ENCODE measurements around the gene PHLDB3. TPM values are rescaled to one million over a fixed set of nuclear protein-coding genes. Genes with fewer than 3 reads are reported as not detected.

Gene PHLDB3
- total and polyA plus RNA-seq, 5 donors: 6.3 to 11.4 (median 7.2) TPM

GRCh38 chr19:43481701-43482100, 22.8 kb downstream of the PHLDB3 start:
- Histone ChIP-seq H3K4me1 (ENCODE audit: control insufficient read depth, insufficient read depth, low read length) (no peaks in the 10 kb centered on the region), H3K4me3 (ENCODE audit: low read length) (no peak overlapping the region), H3K27me3 (ENCODE audit: control insufficient read depth, insufficient read depth) (no peaks in the 10 kb centered on the region), H3K9me3 (ENCODE audit: control insufficient read depth, low read length) (no peaks in the 10 kb centered on the region), H3K27ac (ENCODE audit: low read length) (no peak overlapping the region)
- intact Hi-C loops (cut with DNase I): no loop called here
- peak in 1 of 3 donors; percentile 7 for DNase-seq
- WGBS: 79% methylated on average over 6 of the region's 6 CpGs
- no peak for ATAC-seq

- no peak for ATAC-seq
- H3K4me1 ChIP-seq (ENCODE audit: control insufficient read depth, insufficient read depth, low read length): no peaks in the 10 kb centered on the region
- no peaks in the 10 kb centered on the region for H3K27me3 ChIP-seq (ENCODE audit: control insufficient read depth, insufficient read depth)
- DNase-seq: no peak
- 93% methylated on average over 3 of the region's 3 CpGs for WGBS
- no peaks in the 10 kb centered on the region for H3K9me3 ChIP-seq (ENCODE audit: control insufficient read depth, low read length)
- intact Hi-C loops (cut with DNase I): no loop called here
- no peak overlapping the region for H3K27ac ChIP-seq (ENCODE audit: low read length)
- no peak overlapping the region for H3K4me3 ChIP-seq (ENCODE audit: low read length)
Observed at GRCh38 chr19:43480574-43480973, 24.0 kb downstream of the PHLDB3 start.

GRCh38 chr19:43479961-43480561, 24.5 kb downstream of the PHLDB3 start:
- ATAC-seq: no peak
- Histone ChIP-seq H3K27ac (ENCODE audit: low read length) (no peak overlapping the region), H3K27me3 (ENCODE audit: control insufficient read depth, insufficient read depth) (no peaks in the 10 kb centered on the region), H3K4me3 (ENCODE audit: low read length) (no peak overlapping the region), H3K9me3 (ENCODE audit: control insufficient read depth, low read length) (no peaks in the 10 kb centered on the region), H3K4me1 (ENCODE audit: control insufficient read depth, insufficient read depth, low read length) (no peaks in the 10 kb centered on the region)
- intact Hi-C loops (cut with DNase I): no loop called here
- 96% methylated on average over 4 of the region's 4 CpGs for WGBS
- DNase-seq: no peak

GRCh38 chr19:43479226-43479625, 25.3 kb downstream of the PHLDB3 start:
- Histone ChIP-seq H3K4me1 (ENCODE audit: control insufficient read depth, insufficient read depth, low read length) (no peaks in the 10 kb centered on the region), H3K9me3 (ENCODE audit: control insufficient read depth, low read length) (no peaks in the 10 kb centered on the region), H3K27ac (ENCODE audit: low read length) (no peak overlapping the region), H3K4me3 (ENCODE audit: low read length) (no peak overlapping the region), H3K27me3 (ENCODE audit: control insufficient read depth, insufficient read depth) (no peaks in the 10 kb centered on the region)
- no peak for ATAC-seq
- WGBS: 93% methylated on average over 15 of the region's 15 CpGs
- intact Hi-C loops (cut with DNase I): no loop called here
- DNase-seq: no peak

- Histone ChIP-seq H3K27ac (ENCODE audit: low read length) (no peak overlapping the region), H3K4me3 (ENCODE audit: low read length) (no peak overlapping the region), H3K27me3 (ENCODE audit: control insufficient read depth, insufficient read depth) (no peaks in the 10 kb centered on the region), H3K9me3 (ENCODE audit: control insufficient read depth, low read length) (no peaks in the 10 kb centered on the region), H3K4me1 (ENCODE audit: control insufficient read depth, insufficient read depth, low read length) (no peaks in the 10 kb centered on the region)
- ATAC-seq (no peak), DNase-seq (no peak)
- intact Hi-C loops (cut with DNase I): no loop called here
- 89% methylated on average over 3 of the region's 3 CpGs for WGBS
Observed at GRCh38 chr19:43478323-43478722, 26.2 kb downstream of the PHLDB3 start.

- no peaks in the 10 kb centered on the region for H3K9me3 ChIP-seq (ENCODE audit: control insufficient read depth, low read length)
- no peaks in the 10 kb centered on the region for H3K4me1 ChIP-seq (ENCODE audit: control insufficient read depth, insufficient read depth, low read length)
- DNase-seq (no peak), ATAC-seq (no peak)
- intact Hi-C loops (cut with DNase I): no loop called here
- H3K27ac ChIP-seq (ENCODE audit: low read length): no peak overlapping the region
- H3K27me3 ChIP-seq (ENCODE audit: control insufficient read depth, insufficient read depth): no peaks in the 10 kb centered on the region
- no peak overlapping the region for H3K4me3 ChIP-seq (ENCODE audit: low read length)
Observed at GRCh38 chr19:43476606-43477005, 27.9 kb downstream of the PHLDB3 start.

- H3K4me1 ChIP-seq (ENCODE audit: control insufficient read depth, insufficient read depth, low read length): no peaks in the 10 kb centered on the region
- intact Hi-C loops (cut with DNase I): no loop called here
- peak overlapping the region; percentile 63 for H3K27ac ChIP-seq (ENCODE audit: low read length)
- WGBS: 4% methylated on average over 46 of the region's 46 CpGs
- no peaks in the 10 kb centered on the region for H3K9me3 ChIP-seq (ENCODE audit: control insufficient read depth, low read length)
- ATAC-seq (peak; percentile 95), DNase-seq (peak; percentile 96 to 99 (median 97))
- H3K27me3 ChIP-seq (ENCODE audit: control insufficient read depth, insufficient read depth): no peaks in the 10 kb centered on the region
- peak overlapping the region; percentile 34 for H3K4me3 ChIP-seq (ENCODE audit: low read length)
Observed at GRCh38 chr19:43474986-43475705, 29.4 kb downstream of the PHLDB3 start.

- no peaks in the 10 kb centered on the region for H3K9me3 ChIP-seq (ENCODE audit: control insufficient read depth, low read length)
- DNase-seq: no peak
- intact Hi-C loops (cut with DNase I): no loop called here
- no peak overlapping the region for H3K27ac ChIP-seq (ENCODE audit: low read length)
- 74% methylated on average over 4 of the region's 4 CpGs for WGBS
- H3K4me3 ChIP-seq (ENCODE audit: low read length): no peak overlapping the region
- H3K27me3 ChIP-seq (ENCODE audit: control insufficient read depth, insufficient read depth): no peaks in the 10 kb centered on the region
- ATAC-seq: no peak
- no peaks in the 10 kb centered on the region for H3K4me1 ChIP-seq (ENCODE audit: control insufficient read depth, insufficient read depth, low read length)
Observed at GRCh38 chr19:43474487-43474886, 30.1 kb downstream of the PHLDB3 start.

GRCh38 chr19:43471091-43471490, 33.5 kb downstream of the PHLDB3 start:
- no peak for DNase-seq
- H3K27me3 ChIP-seq (ENCODE audit: control insufficient read depth, insufficient read depth): no peaks in the 10 kb centered on the region
- H3K4me3 ChIP-seq (ENCODE audit: low read length): no peak overlapping the region
- intact Hi-C loops (cut with DNase I): no loop called here
- no peaks in the 10 kb centered on the region for H3K9me3 ChIP-seq (ENCODE audit: control insufficient read depth, low read length)
- 83% methylated on average over 5 of the region's 5 CpGs for WGBS
- no peak for ATAC-seq
- no peaks in the 10 kb centered on the region for H3K4me1 ChIP-seq (ENCODE audit: control insufficient read depth, insufficient read depth, low read length)
- no peak overlapping the region for H3K27ac ChIP-seq (ENCODE audit: low read length)

GRCh38 chr19:43470288-43470687, 34.3 kb downstream of the PHLDB3 start:
- 66% methylated on average over 10 of the region's 10 CpGs for WGBS
- Histone ChIP-seq H3K4me1 (ENCODE audit: control insufficient read depth, insufficient read depth, low read length) (no peaks in the 10 kb centered on the region), H3K27ac (ENCODE audit: low read length) (no peak overlapping the region), H3K27me3 (ENCODE audit: control insufficient read depth, insufficient read depth) (no peaks in the 10 kb centered on the region), H3K4me3 (ENCODE audit: low read length) (no peak overlapping the region), H3K9me3 (ENCODE audit: control insufficient read depth, low read length) (no peaks in the 10 kb centered on the region)
- DNase-seq (no peak), ATAC-seq (no peak)
- intact Hi-C loops (cut with DNase I): no loop called here

- no peak for DNase-seq
- no peaks in the 10 kb centered on the region for H3K27me3 ChIP-seq (ENCODE audit: control insufficient read depth, insufficient read depth)
- intact Hi-C loops (cut with DNase I): no loop called here
- no peaks in the 10 kb centered on the region for H3K4me1 ChIP-seq (ENCODE audit: control insufficient read depth, insufficient read depth, low read length)
- ATAC-seq: no peak
- no peak overlapping the region for H3K27ac ChIP-seq (ENCODE audit: low read length)
- no peaks in the 10 kb centered on the region for H3K9me3 ChIP-seq (ENCODE audit: control insufficient read depth, low read length)
- no peak overlapping the region for H3K4me3 ChIP-seq (ENCODE audit: low read length)
- 73% methylated on average over 1 of the region's 1 CpG for WGBS
Observed at GRCh38 chr19:43469160-43469480, 35.4 kb downstream of the PHLDB3 start.
